ENCODE results near the gene HNRNPR. TPM values are rescaled to one million over a fixed set of nuclear protein-coding genes. Genes with fewer than 3 reads are reported as not detected.

Gene HNRNPR
- total and polyA plus RNA-seq, 9 of the 15 experiments (the other 6 are each of a cell fraction or from before 2014, with no cell fraction given) = 80.9 to 372 (median 301) TPM

DNA sequence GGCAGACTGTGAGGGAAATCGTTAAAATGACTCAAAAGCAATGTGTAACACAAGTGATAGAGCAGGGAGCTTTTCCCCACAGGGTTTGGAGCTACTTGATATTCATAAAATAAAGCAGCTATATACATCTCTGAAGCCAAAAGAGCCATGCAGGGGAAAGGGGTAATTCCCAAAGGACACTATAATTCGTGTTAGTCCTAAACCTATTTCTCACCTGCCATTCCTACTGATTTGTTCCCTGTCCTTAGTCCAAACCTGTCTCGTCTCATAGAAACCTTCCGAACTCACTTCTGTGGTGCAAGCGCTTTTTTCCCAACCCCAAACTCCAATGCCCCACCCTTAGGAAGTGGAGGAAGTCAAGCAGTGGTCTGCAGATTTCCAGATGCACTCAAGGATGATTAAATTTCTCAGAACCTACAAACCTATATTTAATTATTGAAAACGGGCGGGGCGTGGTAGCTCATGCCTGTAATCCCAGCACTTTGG lies 946 bp upstream of the HNRNPR start:
- FAIRE-seq (peak; percentile 40), ATAC-seq (no peak), DNase-seq (ENCODE audit: extremely low read depth in 1 of 4, low spot score in 3 of 4) (peak in 2 of 4 experiments; percentile 44 to 56)
- WGBS (ENCODE audit: insufficient coverage, low coverage, missing lambda C conversion rate) = 21% methylated on average over 8 of the region's 8 CpGs
- in situ Hi-C loops (cut with MboI) (loop anchor here (5.0 kb wide), 1 partner anchor 57 kb away; no protein-coding TSS in a partner anchor), intact Hi-C loops (cut with micrococcal nuclease) (loop anchor here (1.0 to 10.0 kb wide), 3 partner anchors 23 to 190 kb away; partner anchors contain the start of gene E2F2)
- Histone ChIP-seq H4K20me1 (replicated peaks; ENCODE audit: control insufficient read depth, insufficient read depth, low read length) (peaks cover 27% of the 10 kb centered on the region), H3K36me3 (ENCODE audit: control insufficient read depth, insufficient read depth, low read length) (peaks cover 19% of the 10 kb centered on the region), H3K9me1 (ENCODE audit: control insufficient read depth, insufficient read depth, low read length) (no peaks in the 10 kb centered on the region), H3K4me3 (peak overlapping the region; percentile 76), H2AFZ (ENCODE audit: low read depth, low read length) (peak overlapping the region; percentile 99), H3K4me1 (replicated peaks in 1 of 2; ENCODE audit: control insufficient read depth in 2 of 2, insufficient read depth in 2 of 2, low read length in 2 of 2) (peaks cover 12 to 21% of the 10 kb centered on the region in 2 experiments; a peak in 4 of 5 replicates), H3K9me3 (replicated peaks; ENCODE audit: control insufficient read depth, insufficient read depth, low read depth, low read length) (no peaks in the 10 kb centered on the region; the same call in 1 of the 2 replicates), H3K79me2 (ENCODE audit: control insufficient read depth, insufficient read depth, low read length) (peaks cover 41% of the 10 kb centered on the region), H3K27me3 (ENCODE audit: control insufficient read depth in 2 of 2, insufficient read depth in 2 of 2, low read length in 2 of 2) (no peaks in the 10 kb centered on the region), H3K9ac (ENCODE audit: insufficient read depth in 1 of 2, low read depth in 2 of 2, low read length in 2 of 2) (peak overlapping the region; percentile 95 to 100), H3K27ac (ENCODE audit: extremely low read depth, low read depth, low read length) (peak overlapping the region; percentile 99), H3K4me2 (ENCODE audit: insufficient read depth, low read length) (peak overlapping the region; percentile 100)
- CTCF ChIA-PET (ENCODE audit: low intra/inter-chr PET ratio) = no interaction called here
- POLR2A ChIA-PET = interaction anchor here (0.8 to 3.1 kb wide), 17 partner anchors 11 to 204 kb away, joined by 3 to 35 read pairs (median 5); partner anchors contain the start of gene ZNF436
- BruUV-seq (replicated peaks) = no TSS peak
- TF ChIP-seq CHD1 (IDR thresholded peaks at IDR 0.05; ENCODE audit: low read length) = peak; percentile 47
- TF ChIP-seq SPI1 (IDR thresholded peaks at IDR 0.05; ENCODE audit: borderline replicate concordance, low read depth, low read length) = no peak
- TF ChIP-seq SLC30A9 (CRISPR knock-in tag; IDR thresholded peaks at IDR 0.05) = no peak
- TF ChIP-seq EHMT2 (IDR thresholded peaks at IDR 0.05) = no peak
- no peak for TF ChIP-seq NRF1 (conservative IDR thresholded peaks at IDR 0.05 in 1 of 2, IDR thresholded peaks at IDR 0.05 in 1 of 2)
- TF ChIP-seq ARID1B (IDR thresholded peaks at IDR 0.05) = peak; percentile 4; the same call in 1 of the 2 replicates
- TF ChIP-seq GTF2E2 (tag; IDR thresholded peaks at IDR 0.05) = 0 out of 2 replicates have a peak, but pooled peaks have one; percentile 53
- TF ChIP-seq SMARCE1 (IDR thresholded peaks at IDR 0.05) = 0 out of 2 replicates have a peak, but pooled peaks have one; percentile 9
- no peak for TF ChIP-seq ZNF197 (CRISPR knock-in tag; IDR thresholded peaks at IDR 0.05; ENCODE audit: low read depth)
- TF ChIP-seq, protein P1, sequence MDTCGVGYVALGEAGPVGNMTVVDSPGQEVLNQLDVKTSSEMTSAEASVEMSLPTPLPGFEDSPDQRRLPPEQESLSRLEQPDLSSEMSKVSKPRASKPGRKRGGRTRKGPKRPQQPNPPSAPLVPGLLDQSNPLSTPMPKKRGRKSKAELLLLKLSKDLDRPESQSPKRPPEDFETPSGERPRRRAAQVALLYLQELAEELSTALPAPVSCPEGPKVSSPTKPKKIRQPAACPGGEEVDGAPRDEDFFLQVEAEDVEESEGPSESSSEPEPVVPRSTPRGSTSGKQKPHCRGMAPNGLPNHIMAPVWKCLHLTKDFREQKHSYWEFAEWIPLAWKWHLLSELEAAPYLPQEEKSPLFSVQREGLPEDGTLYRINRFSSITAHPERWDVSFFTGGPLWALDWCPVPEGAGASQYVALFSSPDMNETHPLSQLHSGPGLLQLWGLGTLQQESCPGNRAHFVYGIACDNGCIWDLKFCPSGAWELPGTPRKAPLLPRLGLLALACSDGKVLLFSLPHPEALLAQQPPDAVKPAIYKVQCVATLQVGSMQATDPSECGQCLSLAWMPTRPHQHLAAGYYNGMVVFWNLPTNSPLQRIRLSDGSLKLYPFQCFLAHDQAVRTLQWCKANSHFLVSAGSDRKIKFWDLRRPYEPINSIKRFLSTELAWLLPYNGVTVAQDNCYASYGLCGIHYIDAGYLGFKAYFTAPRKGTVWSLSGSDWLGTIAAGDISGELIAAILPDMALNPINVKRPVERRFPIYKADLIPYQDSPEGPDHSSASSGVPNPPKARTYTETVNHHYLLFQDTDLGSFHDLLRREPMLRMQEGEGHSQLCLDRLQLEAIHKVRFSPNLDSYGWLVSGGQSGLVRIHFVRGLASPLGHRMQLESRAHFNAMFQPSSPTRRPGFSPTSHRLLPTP (IDR thresholded peaks at IDR 0.05; ENCODE audit: borderline replicate concordance, extremely low read depth, insufficient read length) = no peak
- TF ChIP-seq DPF2 (IDR thresholded peaks at IDR 0.05) = 0 out of 2 replicates have a peak, but pooled peaks have one; percentile 2

All from K562 (cell line).